AG04449 (cell line): ENCODE results near the gene SOCS4.
"Not testable (repeated sequence)": the region's sequence is repeated elsewhere in the genome, so short reads cannot be mapped to it uniquely, and the experiment has no call there.

ENCODE experiments used
- CTCF ChIA-PET: fragments of 350-600 bp; formaldehyde crosslinking; extraction: SDS; loops from one replicate; lab custom pipeline; 2021; ENCODE audit warnings: antibody characterized with exemption; lab: Yijun Ruan, JAX
- POLR2A ChIA-PET: fragments of 400-600, 350-600 bp; formaldehyde crosslinking; extraction: SDS; loops from one replicate; lab custom pipeline; 2020; ENCODE audit warnings: antibody characterized with exemption, inconsistent platforms; lab: Yijun Ruan, JAX
- DNase-seq: peaks from one replicate; pipeline ENCODE4 v3.0.0-alpha.2; 2010; ENCODE audit warnings: low read depth, low spot score
- H3K4me3 ChIP-seq: 2 replicates; pipeline ENCODE4 v1.5.1; 2011; ENCODE audit warnings: low read depth, mild to moderate bottlenecking, control low read depth, low read length
- CTCF ChIP-seq: IDR thresholded peaks from one replicate; pipeline ENCODE4 v1.5.1; 2011; ENCODE audit warnings: mild to moderate bottlenecking, moderate library complexity, low read length, control low read depth, inconsistent platforms; ENCODE audit not compliant: insufficient read depth; ENCODE audit errors: missing control alignments

SOCS4 gene

GRCh38 chr14:55053018-55053417 lies 26.0 kb downstream of the SOCS4 start:
- H3K4me3 ChIP-seq = peak overlapping the region; percentile 99
- no peak for DNase-seq
- ChIA-PET POLR2A (no interaction called here), CTCF (interaction anchor here (0.6 to 5.4 kb wide), 9 partner anchors 8 to 106 kb away, joined by 3 to 42 read pairs (median 5); no protein-coding TSS in a partner anchor)
- no peak for TF ChIP-seq CTCF

DNA sequence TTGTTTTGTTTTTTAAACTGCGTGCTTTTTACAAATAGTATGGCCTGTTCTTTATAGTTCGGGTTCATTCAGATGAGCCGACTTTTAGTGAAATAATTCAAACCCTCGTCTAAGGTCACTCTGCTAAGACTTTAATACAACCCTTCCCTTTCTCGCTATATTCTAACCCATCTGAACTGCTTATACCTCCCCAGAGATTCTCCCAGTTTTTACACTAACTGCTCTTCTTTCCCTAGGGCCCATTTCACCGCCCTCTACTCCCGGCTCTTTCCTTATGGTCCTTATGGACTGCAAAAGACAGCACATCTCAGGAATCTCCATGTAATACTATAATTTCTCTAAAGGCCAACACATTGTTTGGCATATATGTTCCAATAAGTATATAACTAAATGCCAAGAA lies 26.5 kb downstream of the SOCS4 start:
- CTCF ChIA-PET = interaction anchor here (0.9 to 5.4 kb wide), 6 partner anchors 12 to 106 kb away, joined by 3 to 42 read pairs (median 4); no protein-coding TSS in a partner anchor

GRCh38 chr14:55054098-55054497 lies 27.1 kb downstream of the SOCS4 start:
- CTCF ChIA-PET = interaction anchor here (1.7 to 5.4 kb wide), 3 partner anchors 12 to 105 kb away, joined by 4 to 42 read pairs (median 33); no protein-coding TSS in a partner anchor
- DNase-seq = no peak
- no peak overlapping the region for H3K4me3 ChIP-seq
- TF ChIP-seq CTCF = no peak
- POLR2A ChIA-PET = no interaction called here

More for the DNA sequence above, 26.5 kb downstream of the SOCS4 start:
- POLR2A ChIA-PET = no interaction called here
- DNase-seq = no peak
- peak overlapping the region; percentile 9; the same call in 1 of the 2 replicates for H3K4me3 ChIP-seq
- no peak for TF ChIP-seq CTCF

GRCh38 chr14:55057919-55058318 lies 30.9 kb downstream of the SOCS4 start:
- no peak for TF ChIP-seq CTCF
- POLR2A ChIA-PET = interaction anchor here (0.6 kb wide), 1 partner anchor 151 kb away, joined by 3 read pairs; no protein-coding TSS in a partner anchor
- H3K4me3 ChIP-seq = no peak overlapping the region
- no peak for DNase-seq
- CTCF ChIA-PET = interaction anchor here (1.4 kb wide), 1 partner anchor 103 kb away, joined by 3 read pairs; no protein-coding TSS in a partner anchor

DNA sequence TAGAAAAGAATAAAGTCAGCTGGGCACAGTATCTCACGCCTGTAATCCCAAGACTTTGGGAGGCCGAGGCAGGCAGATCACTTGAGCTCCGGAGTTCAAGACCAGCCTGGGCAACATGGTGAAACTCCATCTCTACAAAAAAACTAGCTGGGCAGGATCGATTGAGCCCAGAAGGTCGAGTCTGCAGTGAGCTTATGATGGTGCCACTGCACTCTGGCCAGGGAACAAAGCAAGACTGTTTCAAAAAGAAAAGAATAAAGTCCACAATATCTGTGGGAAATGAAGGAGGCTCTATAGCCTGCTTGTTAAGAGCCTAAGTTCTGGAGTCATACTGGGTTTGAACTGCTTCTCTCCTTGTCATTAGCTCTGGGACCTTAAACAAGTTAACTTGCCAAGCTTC lies 32.3 kb downstream of the SOCS4 start:
- CTCF ChIA-PET = interaction anchor here (0.7 to 3.1 kb wide), 4 partner anchors 8 to 14 kb away, joined by 3 to 23 read pairs (median 6); partner anchors contain the start of gene MAPK1IP1L
- POLR2A ChIA-PET = interaction anchor here (0.8 kb wide), 1 partner anchor 11 kb away, joined by 4 read pairs; no protein-coding TSS in a partner anchor
- no peak overlapping the region for H3K4me3 ChIP-seq
- no peak for TF ChIP-seq CTCF
- DNase-seq = no peak

DNA sequence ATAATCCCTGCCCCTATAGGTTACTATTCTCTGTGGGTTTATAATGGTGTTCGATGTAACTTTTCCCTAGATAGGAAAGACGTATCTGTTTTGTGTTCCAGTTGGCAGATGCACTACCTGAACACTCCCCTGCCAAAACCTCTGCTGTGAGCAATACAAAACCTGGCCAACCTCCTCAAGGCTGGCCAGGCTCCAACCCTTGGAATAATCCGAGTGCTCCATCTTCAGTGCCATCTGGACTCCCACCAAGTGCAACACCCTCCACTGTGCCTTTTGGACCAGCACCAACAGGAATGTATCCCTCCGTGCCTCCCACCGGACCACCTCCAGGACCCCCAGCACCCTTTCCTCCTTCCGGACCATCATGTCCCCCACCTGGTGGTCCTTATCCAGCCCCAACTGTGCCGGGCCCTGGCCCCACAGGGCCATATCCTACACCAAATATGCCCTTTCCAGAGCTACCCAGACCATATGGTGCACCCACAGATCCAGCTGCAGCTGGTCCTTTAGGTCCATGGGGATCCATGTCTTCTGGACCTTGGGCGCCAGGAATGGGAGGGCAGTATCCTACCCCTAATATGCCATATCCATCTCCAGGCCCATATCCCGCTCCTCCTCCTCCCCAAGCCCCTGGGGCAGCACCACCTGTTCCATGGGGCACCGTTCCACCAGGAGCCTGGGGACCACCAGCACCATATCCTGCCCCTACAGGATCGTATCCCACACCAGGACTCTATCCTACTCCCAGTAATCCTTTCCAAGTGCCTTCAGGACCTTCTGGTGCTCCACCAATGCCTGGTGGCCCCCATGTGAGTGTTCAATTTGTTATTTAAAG lies 35.7 kb downstream of the SOCS4 start:
- no peak overlapping the region for H3K4me3 ChIP-seq
- CTCF ChIA-PET = interaction anchor here (1.0 to 2.1 kb wide), 2 partner anchors 10 to 11 kb away, joined by 3 to 10 read pairs; partner anchors contain the start of gene MAPK1IP1L
- DNase-seq = no peak
- no peak for TF ChIP-seq CTCF
- POLR2A ChIA-PET = interaction anchor here (0.6 kb wide), 1 partner anchor 37 kb away, joined by 4 read pairs; no protein-coding TSS in a partner anchor

- CTCF ChIA-PET = interaction anchor here (1.3 to 3.8 kb wide), 3 partner anchors 11 to 96 kb away, joined by 3 to 28 read pairs (median 4); partner anchors contain the start of gene MAPK1IP1L
- DNase-seq, H3K4me3 ChIP-seq, POLR2A ChIA-PET: not testable (repeated sequence)
Measured at GRCh38 chr14:55064896-55065295, 37.9 kb downstream of the SOCS4 start.
